Measurements from ENCODE around the gene TRIM17. TPM values are rescaled to one million over a fixed set of nuclear protein-coding genes. Genes with fewer than 3 reads are reported as not detected.
"Not testable (repeated sequence)": the region's sequence is repeated elsewhere in the genome, so short reads cannot be mapped to it uniquely, and the experiment has no call there.

Gene TRIM17
- total RNA-seq, 1 donor from 2014 or later: 9.4 TPM

- TF ChIP-seq, protein P1, sequence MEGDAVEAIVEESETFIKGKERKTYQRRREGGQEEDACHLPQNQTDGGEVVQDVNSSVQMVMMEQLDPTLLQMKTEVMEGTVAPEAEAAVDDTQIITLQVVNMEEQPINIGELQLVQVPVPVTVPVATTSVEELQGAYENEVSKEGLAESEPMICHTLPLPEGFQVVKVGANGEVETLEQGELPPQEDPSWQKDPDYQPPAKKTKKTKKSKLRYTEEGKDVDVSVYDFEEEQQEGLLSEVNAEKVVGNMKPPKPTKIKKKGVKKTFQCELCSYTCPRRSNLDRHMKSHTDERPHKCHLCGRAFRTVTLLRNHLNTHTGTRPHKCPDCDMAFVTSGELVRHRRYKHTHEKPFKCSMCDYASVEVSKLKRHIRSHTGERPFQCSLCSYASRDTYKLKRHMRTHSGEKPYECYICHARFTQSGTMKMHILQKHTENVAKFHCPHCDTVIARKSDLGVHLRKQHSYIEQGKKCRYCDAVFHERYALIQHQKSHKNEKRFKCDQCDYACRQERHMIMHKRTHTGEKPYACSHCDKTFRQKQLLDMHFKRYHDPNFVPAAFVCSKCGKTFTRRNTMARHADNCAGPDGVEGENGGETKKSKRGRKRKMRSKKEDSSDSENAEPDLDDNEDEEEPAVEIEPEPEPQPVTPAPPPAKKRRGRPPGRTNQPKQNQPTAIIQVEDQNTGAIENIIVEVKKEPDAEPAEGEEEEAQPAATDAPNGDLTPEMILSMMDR (conservative IDR thresholded peaks at IDR 0.05): no peak
- Mint-ChIP-seq H3K4me1 (ENCODE audit: unreplicated experiment) (peaks cover 4% of the 10 kb centered on the region), H3K9me3 (no peaks in the 10 kb centered on the region), H3K36me3 (no peaks in the 10 kb centered on the region), H3K27me3 (peaks cover 10% of the 10 kb centered on the region), H3K4me3 (no peak overlapping the region), H3K27ac (no peak overlapping the region)
- no peak for DNase-seq (ENCODE audit: extremely low spot score, unreplicated experiment)
Measured at GRCh38 chr1:228437424-228437962, 20.8 kb upstream of the TRIM17 start.

GRCh38 chr1:228434689-228435088, 18.0 kb upstream of the TRIM17 start:
- Mint-ChIP-seq H3K36me3 (no peaks in the 10 kb centered on the region), H3K4me1 (ENCODE audit: unreplicated experiment) (peaks cover 4% of the 10 kb centered on the region), H3K9me3 (no peaks in the 10 kb centered on the region), H3K27me3 (peaks cover 3% of the 10 kb centered on the region), H3K27ac (no peak overlapping the region), H3K4me3 (no peak overlapping the region)
- DNase-seq (ENCODE audit: extremely low spot score, unreplicated experiment): no peak
- TF ChIP-seq, protein P1 (conservative IDR thresholded peaks at IDR 0.05): no peak

GRCh38 chr1:228433337-228434053, 16.8 kb upstream of the TRIM17 start:
- H3K4me1 Mint-ChIP-seq (ENCODE audit: unreplicated experiment); DNase-seq (ENCODE audit: extremely low spot score, unreplicated experiment); H3K9me3 Mint-ChIP-seq; H3K36me3 Mint-ChIP-seq; H3K27me3 Mint-ChIP-seq; H3K4me3 Mint-ChIP-seq; H3K27ac Mint-ChIP-seq: not testable (repeated sequence)

DNA sequence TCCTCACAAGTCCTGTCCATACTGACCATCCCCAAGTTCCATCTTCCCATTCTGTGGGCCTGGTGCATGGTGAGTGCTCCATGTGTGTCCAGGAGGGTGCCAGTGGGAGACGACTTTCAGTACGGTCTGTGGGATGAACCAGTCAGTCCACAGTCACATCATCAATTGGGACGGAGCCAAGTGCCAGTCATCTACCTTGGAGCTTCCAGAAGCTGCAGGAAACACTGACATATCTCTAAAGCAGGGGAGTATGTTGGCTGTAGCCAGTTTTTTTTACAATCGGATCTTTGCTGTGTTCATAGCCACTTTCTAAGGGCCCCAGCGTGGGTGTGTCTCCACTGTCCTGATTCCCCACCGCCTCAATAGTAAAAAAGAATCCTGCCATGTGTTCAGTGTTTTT, 13.6 kb upstream of the TRIM17 start:
- H3K36me3 Mint-ChIP-seq: no peaks in the 10 kb centered on the region
- peaks cover 12% of the 10 kb centered on the region for H3K4me1 Mint-ChIP-seq (ENCODE audit: unreplicated experiment)
- no peaks in the 10 kb centered on the region for H3K27me3 Mint-ChIP-seq
- TF ChIP-seq, protein P1 (conservative IDR thresholded peaks at IDR 0.05): no peak
- no peak for DNase-seq (ENCODE audit: extremely low spot score, unreplicated experiment)
- H3K4me3 Mint-ChIP-seq: no peak overlapping the region
- H3K9me3 Mint-ChIP-seq: no peaks in the 10 kb centered on the region
- no peak overlapping the region for H3K27ac Mint-ChIP-seq

- Mint-ChIP-seq H3K4me1 (ENCODE audit: unreplicated experiment) (peaks cover 12% of the 10 kb centered on the region), H3K9me3 (no peaks in the 10 kb centered on the region), H3K36me3 (no peaks in the 10 kb centered on the region), H3K27ac (no peak overlapping the region), H3K27me3 (no peaks in the 10 kb centered on the region), H3K4me3 (no peak overlapping the region)
- TF ChIP-seq, protein P1 (conservative IDR thresholded peaks at IDR 0.05): no peak
- no peak for DNase-seq (ENCODE audit: extremely low spot score, unreplicated experiment)
Measured at GRCh38 chr1:228429698-228430097, 13.0 kb upstream of the TRIM17 start.

GRCh38 chr1:228429007-228429406, 12.3 kb upstream of the TRIM17 start:
- Mint-ChIP-seq H3K4me1 (ENCODE audit: unreplicated experiment) (peaks cover 12% of the 10 kb centered on the region), H3K4me3 (no peak overlapping the region), H3K9me3 (no peaks in the 10 kb centered on the region), H3K27ac (no peak overlapping the region), H3K36me3 (no peaks in the 10 kb centered on the region), H3K27me3 (no peaks in the 10 kb centered on the region)
- TF ChIP-seq, protein P1 (conservative IDR thresholded peaks at IDR 0.05): no peak
- DNase-seq (ENCODE audit: extremely low spot score, unreplicated experiment): no peak

Measured in type B pancreatic cell (in vitro differentiated cells).